GM18502 (cell line): Measurements from ENCODE around the gene CAPN13.

Experiments
- ATAC-seq: cut with Tn5 transposase; IDR thresholded peaks from one replicate; pipeline ENCODE4 v1.9.1; 2021; ENCODE audit warnings: mild to moderate bottlenecking; ENCODE audit not compliant: unreplicated experiment, poor library complexity

Gene CAPN13

DNA sequence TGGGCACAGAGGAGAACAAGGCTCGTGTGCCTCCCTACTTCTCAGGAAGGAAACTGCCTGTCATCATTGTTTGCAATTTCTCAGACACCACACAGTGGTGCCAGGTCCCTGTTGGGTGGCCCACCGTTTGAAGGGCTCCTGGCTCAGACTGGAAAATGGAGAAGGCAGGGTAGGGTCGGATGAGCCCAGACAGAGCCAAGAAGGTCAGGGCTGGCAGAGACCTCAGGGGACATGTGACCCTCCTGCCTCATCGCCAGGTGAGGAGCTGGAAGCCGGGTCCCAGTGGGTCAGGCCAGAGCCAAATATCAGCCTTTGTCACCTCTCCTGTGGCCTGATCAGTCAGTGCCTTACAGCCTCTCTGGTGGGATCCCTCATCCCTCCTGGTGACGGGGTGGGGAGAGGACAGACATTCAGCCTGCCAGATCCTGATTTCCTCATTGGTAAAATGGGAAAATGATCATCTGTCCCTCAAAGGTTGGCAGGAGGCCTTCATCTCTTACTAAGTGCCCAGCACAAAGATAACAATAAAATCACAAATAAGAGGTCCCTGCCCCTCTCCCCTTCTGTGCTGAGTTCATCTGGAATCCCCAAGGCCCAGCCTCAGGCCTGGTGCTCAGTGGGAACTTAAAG, 117.6 kb downstream of the CAPN13 start:
- ATAC-seq, result no peak

DNA sequence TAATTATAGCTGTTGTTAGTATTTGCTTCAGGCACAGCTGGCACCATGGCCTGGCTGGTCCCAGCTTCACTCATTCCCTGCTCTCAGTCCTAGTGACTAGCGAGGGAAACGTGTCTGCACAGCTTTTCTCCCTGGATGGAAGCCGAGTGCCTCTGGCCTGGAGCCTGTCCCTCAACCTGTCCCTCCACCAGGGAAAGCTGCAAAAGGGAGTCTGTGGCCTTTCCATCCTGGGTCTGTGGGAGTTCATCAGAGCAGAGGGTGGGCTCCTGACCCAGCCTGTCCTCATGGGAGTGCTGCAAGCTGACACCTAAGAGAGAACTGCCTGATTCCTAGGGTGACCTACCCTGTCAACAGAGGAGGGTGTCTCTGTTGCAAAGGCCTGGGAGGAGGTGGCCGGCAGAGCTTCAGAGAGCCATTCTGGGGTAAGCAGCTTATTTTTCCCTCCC, 118.3 kb downstream of the CAPN13 start:
- no peak for ATAC-seq

DNA sequence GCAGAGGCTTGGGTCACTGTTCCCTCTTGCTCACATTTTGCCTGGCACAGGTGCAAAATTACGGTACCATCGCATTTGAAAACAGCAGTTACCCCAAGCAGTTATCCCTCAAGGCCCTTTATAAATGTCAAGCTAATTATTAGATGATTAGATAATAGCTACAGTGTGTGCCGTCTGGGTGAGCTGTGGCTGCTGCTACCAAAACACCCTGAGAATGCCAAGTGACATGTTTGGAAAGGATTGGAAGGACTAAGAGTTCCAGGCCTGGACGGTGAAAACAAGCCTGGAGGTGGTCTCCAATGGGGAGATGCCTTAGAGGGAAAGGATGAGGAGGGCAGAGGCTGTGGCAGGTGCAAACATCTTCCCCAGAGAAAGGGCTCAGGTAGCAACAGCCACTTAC, 120.6 kb downstream of the CAPN13 start:
- no peak for ATAC-seq

DNA sequence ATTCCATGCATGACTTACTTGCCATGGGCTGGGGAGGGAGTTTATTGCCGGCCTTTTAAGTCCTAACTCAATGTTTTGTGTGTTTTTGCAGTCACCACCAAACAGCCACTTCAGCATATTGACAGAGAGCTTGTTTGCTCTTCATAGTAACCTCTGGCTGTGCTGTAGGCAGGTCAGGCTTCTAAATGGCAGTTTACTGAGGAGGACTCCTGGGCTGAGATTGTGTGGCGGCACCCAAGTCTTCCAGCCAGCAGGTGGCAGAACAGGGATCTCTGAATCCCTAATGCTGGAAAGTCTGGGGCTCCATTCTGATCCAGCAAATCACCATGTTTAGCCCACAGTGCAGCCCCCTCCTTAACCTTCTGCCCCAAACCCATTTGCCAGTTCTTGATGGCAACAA, 121.2 kb downstream of the CAPN13 start:
- no peak for ATAC-seq

DNA sequence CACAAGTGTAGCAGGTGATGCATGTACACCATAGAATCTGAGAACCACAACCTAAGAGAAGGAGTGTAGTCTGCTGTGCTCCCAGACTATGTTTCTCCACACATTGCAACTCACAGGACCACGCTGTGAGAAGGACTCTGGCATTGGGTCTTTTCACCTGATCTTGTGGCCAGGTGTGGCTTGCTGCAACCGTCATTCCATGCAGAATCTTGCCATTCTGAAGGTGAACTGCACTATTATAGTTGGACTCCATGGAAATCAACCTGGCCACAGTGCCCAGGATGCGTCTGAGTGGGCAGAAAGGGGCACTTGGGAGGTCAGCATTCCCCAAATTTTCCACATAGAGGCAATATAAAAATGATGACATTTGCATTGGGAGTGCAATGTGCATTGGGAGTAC, 122.2 kb downstream of the CAPN13 start:
- ATAC-seq, result no peak

DNA sequence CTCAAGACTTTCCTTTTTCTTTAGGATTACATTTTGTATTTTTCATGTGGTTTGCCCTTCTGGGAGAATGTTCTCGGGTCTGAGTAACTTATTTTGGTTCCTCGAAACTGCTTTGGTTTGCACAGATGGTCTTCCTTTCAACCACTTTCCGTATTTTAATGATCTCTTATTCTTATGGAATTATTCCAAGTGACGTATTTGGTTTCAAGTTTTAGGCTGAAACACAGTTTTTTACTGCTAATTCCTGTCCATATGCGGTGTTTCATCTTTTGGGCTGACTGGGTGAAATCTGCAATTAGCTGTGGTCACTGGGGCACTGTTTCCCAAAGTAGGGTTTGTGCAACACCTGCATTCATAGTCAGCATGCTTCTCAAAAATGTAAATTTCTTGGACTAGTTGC, 122.7 kb downstream of the CAPN13 start:
- ATAC-seq, result no peak

DNA sequence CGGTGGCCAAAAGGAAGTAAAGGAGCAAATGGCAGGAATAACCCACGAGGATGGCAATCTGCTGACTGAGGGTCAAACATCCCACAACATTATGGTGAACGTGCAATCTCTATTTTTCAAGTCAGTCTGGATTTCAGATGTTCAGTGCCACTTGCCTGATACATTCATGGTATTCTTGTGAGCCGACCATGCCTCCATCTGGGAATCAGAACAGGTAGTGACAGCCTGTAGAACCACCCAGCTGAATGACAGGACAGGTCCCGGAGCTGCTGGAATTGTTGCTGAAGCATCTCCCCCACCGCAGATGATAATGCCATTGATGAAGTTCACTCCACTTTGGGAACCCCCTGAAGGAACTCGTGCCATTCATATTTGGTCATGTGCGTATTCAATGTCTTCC, 123.2 kb downstream of the CAPN13 start:
- no peak for ATAC-seq

DNA sequence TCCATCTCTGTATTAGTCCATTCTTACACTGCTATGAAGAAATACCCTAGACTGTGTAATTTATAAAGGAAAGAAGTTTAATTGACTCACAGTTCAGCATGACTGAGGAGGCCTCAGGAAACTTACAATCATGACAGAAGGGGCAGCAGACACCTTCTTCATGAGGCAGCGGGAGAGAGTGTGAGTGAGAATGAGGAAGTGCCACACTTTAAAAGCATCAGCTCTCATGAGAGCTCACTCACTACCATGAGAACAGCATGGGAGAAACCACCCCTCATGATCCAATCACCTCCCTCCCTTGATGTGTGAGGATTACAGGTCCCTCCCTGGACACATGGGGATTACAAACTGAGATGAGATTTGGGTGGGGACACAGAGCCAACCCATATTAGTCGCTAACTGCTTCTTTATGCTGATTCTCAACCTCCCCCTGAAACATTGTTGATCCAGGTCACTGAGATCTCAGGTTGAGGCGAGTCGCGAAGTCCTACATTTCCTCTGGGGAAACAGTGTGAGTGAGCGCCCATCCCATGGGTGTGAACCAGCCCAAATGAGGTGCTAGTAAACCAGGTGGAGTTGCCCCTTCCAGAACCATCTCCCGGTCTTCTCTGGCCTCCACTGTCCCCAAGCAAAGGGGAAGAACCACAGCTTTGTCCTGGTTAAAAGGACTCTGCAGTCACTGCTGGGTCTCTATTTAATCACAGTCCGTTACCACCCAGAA, 123.8 kb downstream of the CAPN13 start:
- ATAC-seq, result no peak

DNA sequence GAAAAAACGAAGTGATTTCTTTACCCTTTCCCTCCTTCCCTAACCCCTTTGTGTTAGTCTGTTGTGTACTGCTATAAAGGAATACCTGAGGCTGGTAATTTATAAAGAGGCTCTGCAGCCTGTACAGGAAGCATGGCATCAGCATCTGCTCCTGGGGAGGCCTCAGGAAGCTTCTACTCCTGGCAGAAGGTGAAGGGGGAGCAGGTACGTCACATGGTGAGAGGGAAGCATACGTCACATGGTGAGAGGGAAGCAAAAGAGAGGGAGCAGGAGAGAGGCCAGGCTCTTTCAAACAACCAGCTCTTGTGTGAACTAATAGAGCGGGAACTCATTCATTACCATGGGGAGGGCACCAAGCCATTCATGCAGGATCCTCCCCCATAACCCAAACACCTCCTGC, 126.2 kb downstream of the CAPN13 start:
- ATAC-seq, result no peak

DNA sequence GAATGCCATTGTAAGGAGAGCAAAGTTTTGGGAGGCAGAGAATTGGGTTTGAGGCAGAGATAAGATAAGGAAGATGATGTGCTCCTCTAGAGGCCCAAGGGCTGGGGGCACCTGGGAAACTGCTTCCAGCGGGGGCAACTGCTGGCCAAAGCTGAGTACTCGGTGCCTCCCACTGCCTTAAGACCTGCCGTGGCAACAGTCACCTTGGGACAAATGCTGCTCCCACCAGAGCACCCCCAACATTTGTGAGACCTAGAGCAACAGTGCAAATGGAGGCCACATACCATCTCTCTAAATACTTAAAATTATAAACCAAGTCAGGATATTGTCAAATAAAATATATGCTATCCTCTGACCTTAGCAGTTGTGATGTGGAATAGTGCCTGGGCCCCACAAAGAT, 127.1 kb downstream of the CAPN13 start:
- ATAC-seq, result no peak

DNA sequence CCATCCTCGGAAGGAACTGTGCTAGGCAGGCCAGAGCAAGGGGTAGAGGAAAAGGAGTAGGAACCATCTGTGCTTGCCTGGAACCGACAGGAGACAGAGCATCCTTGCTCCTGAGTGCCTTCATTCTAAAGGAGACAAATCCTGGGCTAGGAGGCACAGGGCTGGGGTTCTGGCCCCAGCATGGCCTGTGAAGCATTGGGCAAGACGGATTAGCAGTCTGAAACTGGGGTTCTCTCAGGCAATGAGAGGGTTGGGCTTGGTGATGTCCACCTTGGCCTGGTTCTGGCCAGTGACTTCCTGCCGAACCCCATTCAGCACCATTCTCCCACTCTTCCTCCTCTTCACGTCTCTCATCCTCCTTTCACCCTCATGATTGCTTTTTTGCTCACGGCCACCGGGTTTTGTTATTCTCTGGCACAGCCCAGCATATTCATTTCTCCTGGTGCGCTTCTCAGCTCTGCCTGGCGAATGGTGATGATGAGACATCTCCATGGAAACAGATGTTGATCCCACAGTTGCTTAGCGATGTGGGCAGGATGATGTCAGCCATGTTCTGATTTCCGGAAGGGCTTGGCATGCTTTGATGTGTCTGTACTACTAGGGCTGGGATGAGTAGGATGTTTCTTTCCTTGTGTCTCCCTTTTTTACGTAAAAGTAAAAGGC, 127.7 kb downstream of the CAPN13 start:
- ATAC-seq, result no peak

DNA sequence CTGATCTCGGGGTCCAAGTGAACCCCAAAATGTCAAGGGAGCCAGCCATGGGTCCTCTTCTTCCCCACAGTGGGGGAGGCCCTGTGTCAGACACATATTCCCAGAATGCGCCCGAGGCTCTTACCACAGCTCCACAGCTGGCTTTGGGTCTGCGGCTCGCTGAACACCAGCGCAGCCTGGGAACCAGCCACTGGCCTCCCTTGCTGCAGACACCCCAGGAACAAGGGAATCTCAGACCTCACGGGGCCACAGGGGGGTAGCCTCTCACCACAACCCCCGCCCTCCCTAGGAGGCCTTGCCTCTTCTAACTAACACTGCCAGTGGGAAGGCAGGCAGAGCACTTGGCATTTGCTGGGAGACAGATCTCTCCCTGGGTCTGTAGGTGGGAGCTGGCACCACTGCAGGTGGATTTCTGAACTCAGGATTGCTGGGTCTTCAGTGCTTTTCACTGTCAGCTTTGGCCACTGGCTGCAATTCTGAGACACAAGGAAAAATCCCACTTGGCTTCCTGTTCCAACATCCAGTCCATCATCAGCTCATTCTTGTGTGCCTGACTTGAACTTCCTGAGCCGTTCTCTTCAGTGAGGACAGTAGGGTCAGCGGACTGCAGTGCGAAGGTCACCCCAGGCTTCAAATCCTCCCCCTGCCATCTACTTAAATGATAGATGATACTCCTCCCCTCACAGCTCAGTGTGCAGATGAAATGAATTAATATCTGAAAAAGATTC, 128.7 kb downstream of the CAPN13 start:
- no peak for ATAC-seq

DNA sequence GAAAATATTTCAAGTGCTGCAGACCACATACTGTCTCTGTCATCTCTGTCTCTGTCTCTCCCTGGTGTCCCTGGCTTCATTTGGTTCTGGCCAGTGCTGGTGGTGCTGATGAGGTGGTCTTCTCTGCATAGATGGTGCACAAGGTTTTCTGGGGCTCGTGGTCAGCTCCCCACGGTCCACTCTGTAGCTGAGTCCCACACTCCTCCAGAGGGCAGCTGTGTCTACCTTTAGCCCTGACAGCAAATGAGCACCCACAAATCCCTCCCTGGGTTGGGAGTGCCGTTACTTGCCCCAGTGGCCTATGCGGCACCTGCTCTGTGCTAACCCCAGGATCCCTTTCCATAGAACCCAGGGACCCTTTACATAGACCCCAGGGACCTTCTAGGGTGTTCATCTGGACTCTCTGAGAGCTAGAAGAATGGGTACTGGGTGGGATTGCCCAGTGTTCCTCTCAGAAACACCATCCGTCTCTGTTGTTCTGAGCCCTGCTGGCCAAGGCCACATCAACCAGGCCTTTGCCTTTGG, 129.3 kb downstream of the CAPN13 start:
- ATAC-seq, result no peak

DNA sequence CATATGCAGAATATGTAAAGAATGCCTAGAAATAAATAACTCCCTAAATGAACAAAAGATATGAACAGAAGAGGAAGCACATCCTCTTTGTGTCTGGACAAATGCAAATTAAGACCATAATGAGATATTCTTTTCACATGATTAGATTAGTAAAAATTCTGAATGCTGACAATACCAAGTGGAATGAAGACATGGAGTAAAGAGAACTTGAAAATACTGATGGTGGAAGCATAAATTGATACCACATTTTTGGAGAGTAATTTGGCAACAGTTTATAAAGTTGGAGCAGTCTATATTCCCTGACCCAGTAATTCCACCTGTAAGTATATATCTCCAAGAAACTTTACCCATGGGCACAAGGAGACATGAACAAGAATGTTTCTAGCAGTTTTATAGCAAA, 130.0 kb downstream of the CAPN13 start:
- no peak for ATAC-seq

DNA sequence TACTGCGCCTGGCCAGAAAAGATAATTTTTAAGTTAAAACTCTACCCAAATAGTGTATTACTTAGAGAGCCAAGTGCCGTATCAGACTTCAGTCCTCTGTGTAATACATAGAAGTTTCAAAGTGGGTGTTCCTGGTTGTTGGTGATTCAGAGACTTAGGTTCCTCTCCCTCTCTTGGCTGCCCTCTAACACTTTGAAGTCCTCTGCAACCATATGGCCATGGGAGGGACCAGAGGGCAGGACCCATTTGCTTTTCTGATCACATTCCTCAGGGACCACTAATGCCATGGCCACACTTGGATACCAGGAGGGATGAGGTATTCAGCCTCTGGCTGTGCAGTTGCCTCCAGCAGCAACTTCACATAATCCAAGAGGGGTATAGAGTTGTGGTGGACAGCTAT, 131.5 kb downstream of the CAPN13 start:
- no peak for ATAC-seq

DNA sequence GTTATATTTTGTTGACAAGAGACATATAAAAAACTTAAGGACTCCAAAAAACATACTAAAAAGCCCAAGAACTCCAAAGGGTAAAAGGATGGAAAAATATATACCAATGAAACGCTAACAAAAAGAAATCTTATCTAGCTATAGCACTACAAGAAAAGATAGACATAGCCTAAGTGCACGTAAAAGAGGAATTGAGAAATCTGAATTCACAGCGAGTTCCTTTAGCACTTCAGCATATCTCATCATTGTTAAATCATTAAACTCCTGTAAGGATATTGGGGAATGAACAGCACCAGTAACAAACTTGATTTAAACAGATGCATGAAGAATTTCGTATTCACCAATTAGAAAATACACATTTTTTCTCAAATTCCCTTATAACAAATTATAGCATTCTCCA, 134.1 kb downstream of the CAPN13 start:
- ATAC-seq, result no peak
